Measurements from ENCODE around the gene TMEM258. TPM values are rescaled to one million over a fixed set of nuclear protein-coding genes. Genes with fewer than 3 reads are reported as not detected.

The TMEM258 gene
- total RNA-seq, 1 donor from 2014 or later: 94.0 TPM

GRCh38 chr11:61756147-61756451 lies 36.3 kb downstream of the TMEM258 start:
- H3K4me1 ChIP-seq: peaks cover 4% of the 10 kb centered on the region
- intact Hi-C loops (cut with DNase I): no loop called here
- peaks cover 5% of the 10 kb centered on the region for H3K27me3 ChIP-seq
- H3K36me3 ChIP-seq: no peaks in the 10 kb centered on the region
- no peaks in the 10 kb centered on the region for H3K9me3 ChIP-seq
- no peak overlapping the region for H3K4me3 ChIP-seq
- no peak overlapping the region for H3K27ac ChIP-seq
- DNase-seq (no peak), ATAC-seq (no peak)
- TF ChIP-seq CTCF (IDR thresholded peaks at IDR 0.05): no peak

GRCh38 chr11:61754534-61755482 lies 37.6 kb downstream of the TMEM258 start:
- peak; percentile 81 for DNase-seq
- TF ChIP-seq CTCF (IDR thresholded peaks at IDR 0.05): no peak

GRCh38 chr11:61753672-61754071 lies 38.7 kb downstream of the TMEM258 start:
- Histone ChIP-seq H3K4me1 (peaks cover 4% of the 10 kb centered on the region), H3K4me3 (peak overlapping the region; percentile 44), H3K36me3 (no peaks in the 10 kb centered on the region), H3K27me3 (peaks cover 5% of the 10 kb centered on the region), H3K9me3 (no peaks in the 10 kb centered on the region), H3K27ac (peak overlapping the region; percentile 47)
- intact Hi-C loops (cut with DNase I): no loop called here
- TF ChIP-seq CTCF (IDR thresholded peaks at IDR 0.05): no peak
- DNase-seq (no peak), ATAC-seq (no peak)

More at GRCh38 chr11:61754534-61755482, 37.6 kb downstream of the TMEM258 start:
- no peaks in the 10 kb centered on the region for H3K36me3 ChIP-seq
- peaks cover 5% of the 10 kb centered on the region for H3K27me3 ChIP-seq
- H3K4me3 ChIP-seq: peak overlapping the region; percentile 44
- ATAC-seq: peak; percentile 70
- H3K9me3 ChIP-seq: no peaks in the 10 kb centered on the region
- intact Hi-C loops (cut with DNase I): no loop called here
- peaks cover 4% of the 10 kb centered on the region for H3K4me1 ChIP-seq
- H3K27ac ChIP-seq: peak overlapping the region; percentile 47

GRCh38 chr11:61752925-61753521 lies 39.4 kb downstream of the TMEM258 start:
- intact Hi-C loops (cut with DNase I): no loop called here
- H3K9me3 ChIP-seq: no peaks in the 10 kb centered on the region
- peak overlapping the region; percentile 44 for H3K4me3 ChIP-seq
- H3K27me3 ChIP-seq: peaks cover 5% of the 10 kb centered on the region
- peak overlapping the region; percentile 36 for H3K27ac ChIP-seq
- no peak for ATAC-seq
- TF ChIP-seq CTCF (IDR thresholded peaks at IDR 0.05): no peak
- peaks cover 4% of the 10 kb centered on the region for H3K4me1 ChIP-seq
- no peak for DNase-seq
- H3K36me3 ChIP-seq: no peaks in the 10 kb centered on the region

- intact Hi-C loops (cut with DNase I): no loop called here
- DNase-seq (peak; percentile 77), ATAC-seq (peak; percentile 72)
- peak; percentile 36 for TF ChIP-seq CTCF (IDR thresholded peaks at IDR 0.05)
- Histone ChIP-seq H3K27me3 (no peaks in the 10 kb centered on the region), H3K4me1 (peaks cover 4% of the 10 kb centered on the region), H3K4me3 (peak within 1 kb of the TSS; percentile 44), H3K27ac (peak within 1 kb of the TSS; percentile 36), H3K36me3 (no peaks in the 10 kb centered on the region), H3K9me3 (no peaks in the 10 kb centered on the region)
Observed at GRCh38 chr11:61752117-61752924, 40.1 kb downstream of the TMEM258 start, which contains the start of gene MYRF. TSS of gene MYRF (plus strand) at chr11:61752636. CDS start at chr11:61752745, 109 bp downstream.

Measured in upper lobe of right lung (tissue), 1 donor.